OCI-LY7 (cell line): ENCODE results near the gene TICAM1. TPM values are rescaled to one million over a fixed set of nuclear protein-coding genes. Genes with fewer than 3 reads are reported as not detected.

Experiments used
- BruUV-seq: library from RNA; stranded (reverse); fragments of 400-500 nt; replicated peaks from 2 replicates; lab custom pipeline; 2021; lab: Mats Ljungman, UMichigan
- CTCF ChIA-PET: fragments of 300-600 bp; sonication (Branson Sonifier 250); formaldehyde crosslinking; loops from one replicate; lab custom pipeline; 2022; ENCODE audit warnings: antibody characterized with exemption; ENCODE audit not compliant: unreplicated experiment; lab: Charles Lee
- POLR2A ChIA-PET: fragments of 300-600 bp; sonication (Branson Sonifier 250); formaldehyde crosslinking; loops from one replicate; lab custom pipeline; 2022; ENCODE audit warnings: antibody characterized with exemption; lab: Charles Lee
- DNase-seq: peaks from one replicate; pipeline ENCODE4 v3.0.0-alpha.2; 2015; ENCODE audit warnings: low spot score
- H2AFZ ChIP-seq: fragments of 200-600 bp; sonication (generic), shearing (Covaris generic); 2 replicates; pipeline ENCODE4 v1.6.1; 2014; ENCODE audit warnings: mild to moderate bottlenecking, antibody characterized with exemption, low read length, moderate library complexity
- H3K27ac ChIP-seq: fragments of 200-600 bp; sonication (generic); 2 replicates; pipeline ENCODE4 v1.5.1; 2014; ENCODE audit warnings: mixed run types, low read depth, mild to moderate bottlenecking, moderate library complexity, low read length, inconsistent platforms; ENCODE audit not compliant: poor library complexity, severe bottlenecking
- H3K36me3 ChIP-seq: fragments of 200-600 bp; sonication (generic); 2 replicates; pipeline ENCODE4 v1.6.1; 2014; ENCODE audit warnings: mild to moderate bottlenecking, antibody characterized with exemption, low read length, moderate library complexity, mixed read lengths; ENCODE audit not compliant: insufficient read depth
- H3K4me1 ChIP-seq: fragments of 200-600 bp; sonication (generic); 2 replicates; pipeline ENCODE4 v1.5.1; 2014; ENCODE audit warnings: mild to moderate bottlenecking, low read length; ENCODE audit not compliant: insufficient read depth, poor library complexity, severe bottlenecking
- H3K4me2 ChIP-seq: fragments of 200-600 bp; sonication (generic); 2 replicates; pipeline ENCODE4 v1.6.1; 2014; ENCODE audit warnings: mild to moderate bottlenecking, low read length
- H3K4me3 ChIP-seq: fragments of 200-600 bp; sonication (generic); 2 replicates; pipeline ENCODE4 v1.5.1; 2014; ENCODE audit warnings: mild to moderate bottlenecking, low read depth, low read length; ENCODE audit not compliant: poor library complexity, severe bottlenecking
- H3K79me2 ChIP-seq: fragments of 200-600 bp; sonication (generic); 2 replicates; pipeline ENCODE4 v1.6.1; 2016; ENCODE audit warnings: low read depth, mild to moderate bottlenecking, low read length, moderate library complexity, mixed read lengths; ENCODE audit not compliant: insufficient read depth
- H3K9me2 ChIP-seq: fragments of 200-600 bp; sonication (generic); 2 replicates; pipeline ENCODE4 v1.6.1; 2016; ENCODE audit warnings: mild to moderate bottlenecking, low read length, mixed read lengths; ENCODE audit not compliant: insufficient read depth
- H3K9me3 ChIP-seq: fragments of 200-600 bp; sonication (generic); 2 replicates; pipeline ENCODE4 v1.6.1; 2014; ENCODE audit warnings: mild to moderate bottlenecking, mixed run types, low read length, mixed read lengths
- H4K20me1 ChIP-seq: fragments of 200-600 bp; sonication (generic); 2 replicates; pipeline ENCODE4 v1.6.1; 2014; ENCODE audit warnings: mild to moderate bottlenecking, antibody characterized with exemption, low read length, moderate library complexity, mixed read lengths; ENCODE audit not compliant: insufficient read depth
- CTCF ChIP-seq: fragments of 200-600 bp; sonication (generic); conservative IDR thresholded peaks from 2 replicates; pipeline ENCODE4 v1.5.1; 2014; ENCODE audit warnings: mild to moderate bottlenecking, antibody characterized with exemption, low read length, moderate library complexity, mixed read lengths
- EZH2phosphoT487 ChIP-seq: fragments of 200-600 bp; sonication (generic); IDR thresholded peaks from 2 replicates; pipeline ENCODE4 v1.6.1; 2018; ENCODE audit warnings: low read depth, borderline replicate concordance, mild to moderate bottlenecking, mixed run types, antibody characterized with exemption, low read length, moderate library complexity, mixed read lengths
- intact Hi-C: fragments of 100-400 bp; cut with micrococcal nuclease; formaldehyde crosslinking; loops from one replicate; pipeline ENCODE4 v1.10.0; 2022; ENCODE audit not compliant: unreplicated experiment
- total RNA-seq, 2 experiments: library from RNA; depleted of rRNA in 1 of 2; stranded (reverse); fragments of >200 nt in 1 of 2; shearing (Covaris generic) in 1 of 2; gene quantifications; 2 replicates each; pipeline ENCODE4 v1.2.3, GENCODE V29; 2014 to 2022

TICAM1 gene
- total RNA-seq, 2 experiments from 2014 or later: 6.8 to 26.7 TPM

GRCh38 chr19:4801085-4801619 is 30.4 kb downstream of the TICAM1 start:
- no peak overlapping the region for H3K27ac ChIP-seq
- intact Hi-C loops: no loop called here
- POLR2A ChIA-PET: interaction anchor here (0.7 kb wide), 1 partner anchor 39 kb away, joined by 4 read pairs; no protein-coding TSS in a partner anchor
- H3K79me2 ChIP-seq: peaks cover 9% of the 10 kb centered on the region; the same call in 1 of the 2 replicates
- BruUV-seq: no TSS peak
- H3K9me2 ChIP-seq: no peaks in the 10 kb centered on the region
- H3K4me2 ChIP-seq: no peak overlapping the region
- no peaks in the 10 kb centered on the region for H3K9me3 ChIP-seq
- H3K4me1 ChIP-seq: no peaks in the 10 kb centered on the region
- H2AFZ ChIP-seq: no peak overlapping the region
- H3K36me3 ChIP-seq: peaks cover 20% of the 10 kb centered on the region
- no peak overlapping the region for H3K4me3 ChIP-seq
- DNase-seq: no peak
- TF ChIP-seq CTCF: no peak
- no peak for TF ChIP-seq EZH2phosphoT487
- H4K20me1 ChIP-seq: no peaks in the 10 kb centered on the region
- CTCF ChIA-PET: no interaction called here

- intact Hi-C loops: no loop called here
- Histone ChIP-seq H3K9me3 (no peaks in the 10 kb centered on the region), H3K27ac (no peak overlapping the region), H3K9me2 (no peaks in the 10 kb centered on the region), H4K20me1 (no peaks in the 10 kb centered on the region), H3K4me3 (no peak overlapping the region), H3K79me2 (peaks cover 14% of the 10 kb centered on the region; the same call in 1 of the 2 replicates), H2AFZ (no peak overlapping the region), H3K4me1 (no peaks in the 10 kb centered on the region), H3K4me2 (no peak overlapping the region), H3K36me3 (peaks cover 24% of the 10 kb centered on the region)
- ChIA-PET CTCF (no interaction called here), POLR2A (interaction anchor here (0.7 kb wide), 1 partner anchor 40 kb away, joined by 4 read pairs; no protein-coding TSS in a partner anchor)
- no peak for DNase-seq
- no peak for TF ChIP-seq EZH2phosphoT487
- TF ChIP-seq CTCF: no peak
- BruUV-seq: no TSS peak
These were observed 30.9 kb downstream of the TICAM1 start for GRCh38 chr19:4800591-4801081.

GRCh38 chr19:4795400-4795799 is 36.1 kb downstream of the TICAM1 start:
- intact Hi-C loops: loop anchor here (10.0 kb wide), 1 partner anchor 391 kb away; the partner anchor contains the start of genes CHAF1A and SH3GL1
- BruUV-seq: no TSS peak
- no peak for DNase-seq
- Histone ChIP-seq H4K20me1 (no peaks in the 10 kb centered on the region), H3K9me3 (no peaks in the 10 kb centered on the region), H3K4me3 (peak overlapping the region; percentile 18), H3K27ac (no peak overlapping the region), H3K4me1 (peaks cover 34% of the 10 kb centered on the region), H2AFZ (no peak overlapping the region), H3K9me2 (no peaks in the 10 kb centered on the region), H3K4me2 (peak overlapping the region; percentile 47), H3K36me3 (peaks cover 53% of the 10 kb centered on the region), H3K79me2 (peaks cover 52% of the 10 kb centered on the region)
- TF ChIP-seq CTCF (no peak), EZH2phosphoT487 (no peak)
- ChIA-PET CTCF (no interaction called here), POLR2A (interaction anchor here (0.6 kb wide), 2 partner anchors 27 to 52 kb away, joined by 3 to 7 read pairs; no protein-coding TSS in a partner anchor)
